ENCODE measurements around the gene TUT1. TPM values are rescaled to one million over a fixed set of nuclear protein-coding genes. Genes with fewer than 3 reads are reported as not detected.

The TUT1 gene
- total RNA-seq, 1 donor from 2014 or later, result 9.6 TPM

GRCh38 chr11:62601122-62601371, 9.7 kb upstream of the TUT1 start:
- H3K4me1 Mint-ChIP-seq (ENCODE audit: low read depth), result peaks cover 40% of the 10 kb centered on the region
- peaks cover 18% of the 10 kb centered on the region for H3K36me3 Mint-ChIP-seq (ENCODE audit: low read depth)
- peak overlapping the region; percentile 80 for H3K4me3 Mint-ChIP-seq (ENCODE audit: unreplicated experiment)
- H3K27me3 Mint-ChIP-seq (ENCODE audit: low read depth), result no peaks in the 10 kb centered on the region
- no peaks in the 10 kb centered on the region for H3K9me3 Mint-ChIP-seq (ENCODE audit: low read depth)
- no peak for TF ChIP-seq CTCF (IDR thresholded peaks at IDR 0.05)
- H3K27ac Mint-ChIP-seq (ENCODE audit: unreplicated experiment), result peak overlapping the region; percentile 74
- no peak for DNase-seq (ENCODE audit: low spot score)

- H3K27me3 Mint-ChIP-seq (ENCODE audit: low read depth), result no peaks in the 10 kb centered on the region
- TF ChIP-seq CTCF (IDR thresholded peaks at IDR 0.05), result no peak
- H3K4me1 Mint-ChIP-seq (ENCODE audit: low read depth), result peaks cover 40% of the 10 kb centered on the region
- no peaks in the 10 kb centered on the region for H3K9me3 Mint-ChIP-seq (ENCODE audit: low read depth)
- no peak for DNase-seq (ENCODE audit: low spot score)
- H3K36me3 Mint-ChIP-seq (ENCODE audit: low read depth), result peaks cover 19% of the 10 kb centered on the region
- peak overlapping the region; percentile 80 for H3K4me3 Mint-ChIP-seq (ENCODE audit: unreplicated experiment)
- peak overlapping the region; percentile 76 for H3K27ac Mint-ChIP-seq (ENCODE audit: unreplicated experiment)
These were observed 9.2 kb upstream of the TUT1 start for GRCh38 chr11:62600367-62601121.

GRCh38 chr11:62599901-62600300, 8.6 kb upstream of the TUT1 start:
- Mint-ChIP-seq H3K9me3 (ENCODE audit: low read depth) (no peaks in the 10 kb centered on the region), H3K36me3 (ENCODE audit: low read depth) (peaks cover 24% of the 10 kb centered on the region), H3K4me3 (ENCODE audit: unreplicated experiment) (peak overlapping the region; percentile 80), H3K4me1 (ENCODE audit: low read depth) (peaks cover 40% of the 10 kb centered on the region), H3K27ac (ENCODE audit: unreplicated experiment) (peak overlapping the region; percentile 76), H3K27me3 (ENCODE audit: low read depth) (no peaks in the 10 kb centered on the region)
- no peak for DNase-seq (ENCODE audit: low spot score)
- TF ChIP-seq CTCF (IDR thresholded peaks at IDR 0.05), result no peak

GRCh38 chr11:62599069-62599696, 7.9 kb upstream of the TUT1 start:
- Mint-ChIP-seq H3K4me3 (ENCODE audit: unreplicated experiment) (peak overlapping the region; percentile 80), H3K9me3 (ENCODE audit: low read depth) (no peaks in the 10 kb centered on the region), H3K27me3 (ENCODE audit: low read depth) (no peaks in the 10 kb centered on the region), H3K27ac (ENCODE audit: unreplicated experiment) (peak overlapping the region; percentile 76), H3K4me1 (ENCODE audit: low read depth) (peaks cover 40% of the 10 kb centered on the region), H3K36me3 (ENCODE audit: low read depth) (peaks cover 29% of the 10 kb centered on the region)
- peak; percentile 94 for DNase-seq (ENCODE audit: low spot score)
- no peak for TF ChIP-seq CTCF (IDR thresholded peaks at IDR 0.05)

- H3K9me3 Mint-ChIP-seq (ENCODE audit: low read depth), result no peaks in the 10 kb centered on the region
These were observed 3.8 kb upstream of the TUT1 start for GRCh38 chr11:62595124-62595523.

More at GRCh38 chr11:62595124-62595523, 3.8 kb upstream of the TUT1 start:
- Mint-ChIP-seq H3K27me3 (ENCODE audit: low read depth) (no peaks in the 10 kb centered on the region), H3K4me3 (ENCODE audit: unreplicated experiment) (no peak overlapping the region), H3K27ac (ENCODE audit: unreplicated experiment) (no peak overlapping the region), H3K36me3 (ENCODE audit: low read depth) (peaks cover 40% of the 10 kb centered on the region), H3K4me1 (ENCODE audit: low read depth) (peaks cover 38% of the 10 kb centered on the region)
- DNase-seq (ENCODE audit: low spot score), result no peak
- no peak for TF ChIP-seq CTCF (IDR thresholded peaks at IDR 0.05)
